Neural cell (in vitro differentiated cells): ENCODE measurements around the gene AGPS. TPM values are rescaled to one million over a fixed set of nuclear protein-coding genes. Genes with fewer than 3 reads are reported as not detected.

ENCODE experiments used
- H2AFZ ChIP-seq: fragments of 200-600, 300-800 bp; sonication (generic), shearing (Covaris generic); 2 replicates; pipeline ENCODE4 v1.6.0; 2014; ENCODE audit warnings: low read depth, mild to moderate bottlenecking, antibody characterized with exemption, low read length, moderate library complexity
- H3F3A ChIP-seq: fragments of 200-600 bp; shearing (Covaris generic); 2 replicates; pipeline ENCODE4 v1.6.1; 2016; ENCODE audit warnings: mild to moderate bottlenecking, moderate library complexity, mixed read lengths, antibody characterized with exemption, low read length; ENCODE audit not compliant: insufficient read depth, poor library complexity, severe bottlenecking
- H3K27ac ChIP-seq: fragments of 200-600, 300-800 bp; sonication (generic), shearing (Covaris generic); 2 replicates; pipeline ENCODE4 v1.5.1; 2014; ENCODE audit warnings: mild to moderate bottlenecking, low read length, moderate library complexity
- H3K27me3 ChIP-seq: fragments of 300-800, 200-600 bp; sonication (generic), shearing (Covaris generic); 2 replicates; pipeline ENCODE4 v1.6.0; 2014; ENCODE audit warnings: mild to moderate bottlenecking, low read depth, low read length, moderate library complexity; ENCODE audit not compliant: insufficient read depth
- H3K36me3 ChIP-seq: fragments of 300-800, 200-600 bp; sonication (generic), shearing (Covaris generic); 2 replicates; pipeline ENCODE4 v1.5.1; 2014; ENCODE audit warnings: mild to moderate bottlenecking, antibody characterized with exemption, low read length, moderate library complexity; ENCODE audit not compliant: insufficient read depth
- H3K4me2 ChIP-seq: fragments of 300-800, 200-600 bp; sonication (generic), shearing (Covaris generic); 2 replicates; pipeline ENCODE4 v1.6.0; 2014; ENCODE audit warnings: mild to moderate bottlenecking, low read length
- H3K4me3 ChIP-seq: fragments of 300-800, 200-600 bp; sonication (generic), shearing (Covaris generic); 2 replicates; pipeline ENCODE4 v1.5.1; 2014; ENCODE audit warnings: mild to moderate bottlenecking, low read length, moderate library complexity
- H3K79me2 ChIP-seq: fragments of 200-600 bp; shearing (Covaris generic); replicated peaks from 2 replicates; pipeline ENCODE4 v1.6.0; 2014; ENCODE audit warnings: mild to moderate bottlenecking, low read length, moderate library complexity; ENCODE audit not compliant: insufficient read depth
- H3K9ac ChIP-seq: fragments of 300-800, 200-600 bp; sonication (generic), shearing (Covaris generic); 2 replicates; pipeline ENCODE4 v1.6.1; 2016; ENCODE audit warnings: mild to moderate bottlenecking, low read length, mixed read lengths
- H3K9me2 ChIP-seq: fragments of 200-600 bp; shearing (Covaris generic); 2 replicates; pipeline ENCODE4 v1.6.1; 2016; ENCODE audit warnings: mild to moderate bottlenecking, low read length, mixed read lengths; ENCODE audit not compliant: insufficient read depth
- H3K9me3 ChIP-seq: fragments of 200-600, 300-800 bp; sonication (generic), shearing (Covaris generic); 2 replicates; pipeline ENCODE4 v1.6.1; 2016; ENCODE audit warnings: mild to moderate bottlenecking, mixed run types, low read length, moderate library complexity, mixed read lengths
- H4K20me1 ChIP-seq: fragments of 200-600 bp; shearing (Covaris generic); 2 replicates; pipeline ENCODE4 v1.6.1; 2016; ENCODE audit warnings: mild to moderate bottlenecking, mixed run types; ENCODE audit not compliant: insufficient read depth
- EP300 ChIP-seq: fragments of 450-650 bp; conservative IDR thresholded peaks from 2 replicates; pipeline ENCODE4 v1.6.1; 2014; ENCODE audit warnings: antibody characterized with exemption, mild to moderate bottlenecking, moderate library complexity; ENCODE audit not compliant: poor library complexity, severe bottlenecking
- EZH2 ChIP-seq: fragments of 200-600, 300-800 bp; shearing (Covaris generic), sonication (generic); IDR thresholded peaks from 2 replicates; pipeline ENCODE4 v1.6.1; 2014; ENCODE audit warnings: antibody characterized with exemption, low read length, borderline replicate concordance, mild to moderate bottlenecking; ENCODE audit not compliant: insufficient read depth, poor library complexity, severe bottlenecking
- MXI1 ChIP-seq: fragments of 450-650 bp; conservative IDR thresholded peaks from 2 replicates; pipeline ENCODE4 v1.6.1; 2014; ENCODE audit warnings: antibody characterized with exemption, mild to moderate bottlenecking; ENCODE audit not compliant: poor library complexity, severe bottlenecking
- POLR2AphosphoS5 ChIP-seq: IDR thresholded peaks from 2 replicates; pipeline ENCODE4 v1.6.1; 2012
- RAD21 ChIP-seq: fragments of 450-650 bp; conservative IDR thresholded peaks from 2 replicates; pipeline ENCODE4 v1.6.1; 2014; ENCODE audit warnings: antibody characterized with exemption, mild to moderate bottlenecking, moderate library complexity
- SMC3 ChIP-seq: fragments of 450-650 bp; conservative IDR thresholded peaks from 2 replicates; pipeline ENCODE4 v1.6.1; 2014; ENCODE audit warnings: antibody characterized with exemption, mild to moderate bottlenecking, moderate library complexity; ENCODE audit not compliant: poor library complexity
- TAF1 ChIP-seq: IDR thresholded peaks from 2 replicates; pipeline ENCODE4 v1.6.1; 2012; ENCODE audit warnings: low read depth
- polyA plus RNA-seq: library from polyadenylated mRNA; depleted of rRNA; stranded (reverse); fragments of >200 nt; gene quantifications from 2 replicates; pipeline ENCODE4 v1.2.3, GENCODE V29; 2014
- TF ChIP-seq, protein P1 (sequence below): fragments of 450-650 bp; IDR thresholded peaks from 2 replicates; pipeline ENCODE4 v1.5.1; 2014; ENCODE audit warnings: antibody characterized with exemption, mild to moderate bottlenecking, moderate library complexity; ENCODE audit not compliant: poor library complexity, severe bottlenecking
- TF ChIP-seq, protein P2 (sequence below): IDR thresholded peaks from 2 replicates; pipeline ENCODE4 v1.6.1; 2012; ENCODE audit warnings: borderline replicate concordance

The AGPS gene
- polyA plus RNA-seq, 1 donor from 2014 or later = 31.0 TPM

DNA sequence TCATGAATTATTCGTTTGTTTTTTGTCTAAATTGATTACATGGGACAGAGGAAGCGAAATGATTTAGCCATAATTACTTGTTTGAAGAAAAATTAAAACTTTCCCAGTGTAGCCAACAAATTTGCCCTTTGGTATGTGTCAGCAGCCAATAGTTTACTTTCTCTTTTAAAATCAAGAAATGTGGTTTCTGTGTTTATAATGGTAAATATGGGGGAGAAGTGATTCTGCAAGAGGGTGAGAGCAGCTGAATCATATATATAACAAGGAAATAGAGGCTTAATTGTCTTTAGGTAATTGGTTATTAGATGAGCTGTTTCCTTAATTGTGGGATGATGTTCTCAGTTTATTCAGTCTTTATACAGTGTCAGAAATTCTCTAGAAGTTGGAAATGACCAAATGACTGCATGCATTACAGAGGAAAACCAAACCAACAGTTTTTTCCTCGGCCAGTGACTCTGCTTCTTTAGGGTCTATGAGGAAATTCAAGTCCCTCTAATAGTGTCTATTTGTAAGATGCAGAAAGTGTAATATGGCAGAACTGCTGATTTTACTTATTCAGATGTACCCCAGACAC is 132.9 kb downstream of the AGPS start:
- Histone ChIP-seq H4K20me1 (no peaks in the 10 kb centered on the region), H3K9ac (no peak overlapping the region), H3K4me3 (no peak overlapping the region), H3K9me2 (no peaks in the 10 kb centered on the region), H3F3A (no peaks in the 10 kb centered on the region), H3K4me2 (no peak overlapping the region), H3K36me3 (no peaks in the 10 kb centered on the region), H2AFZ (no peak overlapping the region), H3K9me3 (no peaks in the 10 kb centered on the region), H3K27ac (no peak overlapping the region), H3K79me2 (no peaks in the 10 kb centered on the region), H3K27me3 (no peaks in the 10 kb centered on the region)
- TF ChIP-seq RAD21 (no peak), EZH2 (no peak), EP300 (no peak), MXI1 (no peak), TAF1 (no peak), POLR2AphosphoS5 (no peak), SMC3 (no peak)
- TF ChIP-seq, protein P1, sequence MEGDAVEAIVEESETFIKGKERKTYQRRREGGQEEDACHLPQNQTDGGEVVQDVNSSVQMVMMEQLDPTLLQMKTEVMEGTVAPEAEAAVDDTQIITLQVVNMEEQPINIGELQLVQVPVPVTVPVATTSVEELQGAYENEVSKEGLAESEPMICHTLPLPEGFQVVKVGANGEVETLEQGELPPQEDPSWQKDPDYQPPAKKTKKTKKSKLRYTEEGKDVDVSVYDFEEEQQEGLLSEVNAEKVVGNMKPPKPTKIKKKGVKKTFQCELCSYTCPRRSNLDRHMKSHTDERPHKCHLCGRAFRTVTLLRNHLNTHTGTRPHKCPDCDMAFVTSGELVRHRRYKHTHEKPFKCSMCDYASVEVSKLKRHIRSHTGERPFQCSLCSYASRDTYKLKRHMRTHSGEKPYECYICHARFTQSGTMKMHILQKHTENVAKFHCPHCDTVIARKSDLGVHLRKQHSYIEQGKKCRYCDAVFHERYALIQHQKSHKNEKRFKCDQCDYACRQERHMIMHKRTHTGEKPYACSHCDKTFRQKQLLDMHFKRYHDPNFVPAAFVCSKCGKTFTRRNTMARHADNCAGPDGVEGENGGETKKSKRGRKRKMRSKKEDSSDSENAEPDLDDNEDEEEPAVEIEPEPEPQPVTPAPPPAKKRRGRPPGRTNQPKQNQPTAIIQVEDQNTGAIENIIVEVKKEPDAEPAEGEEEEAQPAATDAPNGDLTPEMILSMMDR = no peak
- TF ChIP-seq, protein P2, sequence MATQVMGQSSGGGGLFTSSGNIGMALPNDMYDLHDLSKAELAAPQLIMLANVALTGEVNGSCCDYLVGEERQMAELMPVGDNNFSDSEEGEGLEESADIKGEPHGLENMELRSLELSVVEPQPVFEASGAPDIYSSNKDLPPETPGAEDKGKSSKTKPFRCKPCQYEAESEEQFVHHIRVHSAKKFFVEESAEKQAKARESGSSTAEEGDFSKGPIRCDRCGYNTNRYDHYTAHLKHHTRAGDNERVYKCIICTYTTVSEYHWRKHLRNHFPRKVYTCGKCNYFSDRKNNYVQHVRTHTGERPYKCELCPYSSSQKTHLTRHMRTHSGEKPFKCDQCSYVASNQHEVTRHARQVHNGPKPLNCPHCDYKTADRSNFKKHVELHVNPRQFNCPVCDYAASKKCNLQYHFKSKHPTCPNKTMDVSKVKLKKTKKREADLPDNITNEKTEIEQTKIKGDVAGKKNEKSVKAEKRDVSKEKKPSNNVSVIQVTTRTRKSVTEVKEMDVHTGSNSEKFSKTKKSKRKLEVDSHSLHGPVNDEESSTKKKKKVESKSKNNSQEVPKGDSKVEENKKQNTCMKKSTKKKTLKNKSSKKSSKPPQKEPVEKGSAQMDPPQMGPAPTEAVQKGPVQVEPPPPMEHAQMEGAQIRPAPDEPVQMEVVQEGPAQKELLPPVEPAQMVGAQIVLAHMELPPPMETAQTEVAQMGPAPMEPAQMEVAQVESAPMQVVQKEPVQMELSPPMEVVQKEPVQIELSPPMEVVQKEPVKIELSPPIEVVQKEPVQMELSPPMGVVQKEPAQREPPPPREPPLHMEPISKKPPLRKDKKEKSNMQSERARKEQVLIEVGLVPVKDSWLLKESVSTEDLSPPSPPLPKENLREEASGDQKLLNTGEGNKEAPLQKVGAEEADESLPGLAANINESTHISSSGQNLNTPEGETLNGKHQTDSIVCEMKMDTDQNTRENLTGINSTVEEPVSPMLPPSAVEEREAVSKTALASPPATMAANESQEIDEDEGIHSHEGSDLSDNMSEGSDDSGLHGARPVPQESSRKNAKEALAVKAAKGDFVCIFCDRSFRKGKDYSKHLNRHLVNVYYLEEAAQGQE = no peak

DNA sequence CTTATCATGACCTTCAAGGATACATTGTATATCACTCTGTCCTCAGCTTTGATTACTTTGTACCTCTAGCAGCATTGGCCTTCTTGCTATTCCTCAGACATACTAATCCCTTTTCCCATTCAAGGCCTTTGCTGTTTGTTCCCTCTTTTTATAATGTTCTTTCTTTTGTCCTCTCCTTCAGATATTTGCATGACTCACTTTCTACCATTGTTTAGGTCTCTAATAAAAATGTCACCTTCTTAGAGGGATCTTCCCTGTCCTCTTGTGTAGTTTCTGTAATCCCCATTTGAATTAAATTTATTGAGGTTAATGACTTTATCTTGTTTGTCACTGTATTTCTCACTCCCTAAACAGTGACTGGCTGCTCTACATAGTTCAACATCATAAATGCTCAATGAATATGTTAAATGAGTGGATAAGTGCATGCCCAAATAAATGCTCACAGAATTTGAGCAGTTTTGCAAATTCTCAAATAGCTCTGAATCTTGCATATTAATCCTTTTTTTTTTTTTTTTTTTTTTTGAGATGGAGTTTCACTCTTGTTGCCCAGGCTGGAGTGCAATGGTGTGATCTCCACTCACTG is 135.9 kb downstream of the AGPS start:
- Histone ChIP-seq H3K9me2 (no peaks in the 10 kb centered on the region), H3K27ac (no peak overlapping the region), H3K36me3 (no peaks in the 10 kb centered on the region), H4K20me1 (no peaks in the 10 kb centered on the region), H3K4me3 (no peak overlapping the region), H3K4me2 (no peak overlapping the region), H3K9me3 (no peaks in the 10 kb centered on the region), H2AFZ (no peak overlapping the region), H3K9ac (no peak overlapping the region), H3K79me2 (no peaks in the 10 kb centered on the region), H3F3A (no peaks in the 10 kb centered on the region), H3K27me3 (no peaks in the 10 kb centered on the region)
- TF ChIP-seq, protein P1 = no peak
